ENCODE data around the gene SH3YL1. TPM values are rescaled to one million over a fixed set of nuclear protein-coding genes. Genes with fewer than 3 reads are reported as not detected.

Gene SH3YL1
- total RNA-seq, 1 experiment from 2014 or later: 26.5 TPM

DNA sequence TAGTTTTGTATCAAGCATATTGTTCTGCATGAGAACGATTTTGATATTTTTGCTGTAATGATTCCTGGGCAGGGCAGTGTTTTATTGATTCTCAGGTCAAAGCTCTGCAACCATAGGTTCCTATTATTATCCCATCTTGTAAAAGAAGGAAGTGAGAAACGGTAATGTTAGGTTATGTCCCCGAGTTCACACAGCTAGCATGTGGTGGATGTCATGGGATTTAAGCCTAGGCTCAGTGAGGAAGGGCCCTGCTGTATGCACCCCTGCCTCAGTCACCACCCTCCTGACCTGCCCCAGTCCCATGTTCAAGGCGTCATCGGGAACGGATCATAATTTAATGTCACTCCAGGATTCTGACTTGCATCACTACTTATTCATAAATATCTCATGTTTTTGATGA, 11.6 kb upstream of the SH3YL1 start:
- Histone ChIP-seq H3K23me2 (ENCODE audit: insufficient read length, low read depth, low read length, poor library complexity, severe bottlenecking) (no peaks in the 10 kb centered on the region), H2AK5ac (ENCODE audit: insufficient read length, low read length) (no peak overlapping the region), H3K9me3 (ENCODE audit: control insufficient read depth, low read depth, low read length) (no peaks in the 10 kb centered on the region), H3K4ac (ENCODE audit: low read depth, low read length) (no peak overlapping the region), H3K79me1 (ENCODE audit: insufficient read depth, low read depth, low read length, poor library complexity, severe bottlenecking) (peaks cover 15% of the 10 kb centered on the region), H4K8ac (replicated peaks; ENCODE audit: insufficient read length, low read depth, low read length) (no peak overlapping the region), H3K56ac (ENCODE audit: insufficient read length, low read depth, low read length) (no peak overlapping the region), H3T11ph (ENCODE audit: low read length) (no peak overlapping the region), H2BK20ac (ENCODE audit: low read depth, low read length, poor library complexity, severe bottlenecking) (no peak overlapping the region), H3K9ac (ENCODE audit: extremely low read depth, insufficient read length, low read length) (no peak overlapping the region), H4K91ac (ENCODE audit: insufficient read length, low read depth, low read length) (no peak overlapping the region), H3K14ac (ENCODE audit: insufficient read depth, low read length) (no peak overlapping the region), H2AFZ (ENCODE audit: low read length) (no peak overlapping the region), H2BK15ac (ENCODE audit: low read depth, low read length) (no peak overlapping the region), H4K20me1 (ENCODE audit: control insufficient read depth, insufficient read depth, insufficient read length) (no peaks in the 10 kb centered on the region), H4K5ac (ENCODE audit: insufficient read length, low read depth, low read length) (no peak overlapping the region), H3K4me1 (ENCODE audit: insufficient read depth, low read length) (no peaks in the 10 kb centered on the region), H2BK120ac (ENCODE audit: low read depth, low read length, poor library complexity, severe bottlenecking) (no peak overlapping the region), H3K23ac (ENCODE audit: insufficient read length, low read depth, low read length) (no peak overlapping the region), H2BK5ac (ENCODE audit: insufficient read length, low read length) (no peak overlapping the region), H3K79me2 (ENCODE audit: insufficient read depth, low read length) (peaks cover 21% of the 10 kb centered on the region; the same call in 1 of the 2 replicates), H3K27ac (ENCODE audit: insufficient read length, low read depth, low read length) (no peak overlapping the region), H2BK12ac (ENCODE audit: insufficient read length, low read depth, low read length) (no peak overlapping the region), H3K4me2 (ENCODE audit: insufficient read depth, insufficient read length, low read length) (no peak overlapping the region), H3K18ac (ENCODE audit: insufficient read length, low read depth, low read length) (no peak overlapping the region), H3K27me3 (ENCODE audit: insufficient read depth, low read length) (no peaks in the 10 kb centered on the region)
- no peak for DNase-seq
- H3K4me1 Mint-ChIP-seq: peaks cover 0 to 3% of the 10 kb centered on the region in 2 experiments; a peak in 1 of 4 replicates
- TF ChIP-seq, protein P1, sequence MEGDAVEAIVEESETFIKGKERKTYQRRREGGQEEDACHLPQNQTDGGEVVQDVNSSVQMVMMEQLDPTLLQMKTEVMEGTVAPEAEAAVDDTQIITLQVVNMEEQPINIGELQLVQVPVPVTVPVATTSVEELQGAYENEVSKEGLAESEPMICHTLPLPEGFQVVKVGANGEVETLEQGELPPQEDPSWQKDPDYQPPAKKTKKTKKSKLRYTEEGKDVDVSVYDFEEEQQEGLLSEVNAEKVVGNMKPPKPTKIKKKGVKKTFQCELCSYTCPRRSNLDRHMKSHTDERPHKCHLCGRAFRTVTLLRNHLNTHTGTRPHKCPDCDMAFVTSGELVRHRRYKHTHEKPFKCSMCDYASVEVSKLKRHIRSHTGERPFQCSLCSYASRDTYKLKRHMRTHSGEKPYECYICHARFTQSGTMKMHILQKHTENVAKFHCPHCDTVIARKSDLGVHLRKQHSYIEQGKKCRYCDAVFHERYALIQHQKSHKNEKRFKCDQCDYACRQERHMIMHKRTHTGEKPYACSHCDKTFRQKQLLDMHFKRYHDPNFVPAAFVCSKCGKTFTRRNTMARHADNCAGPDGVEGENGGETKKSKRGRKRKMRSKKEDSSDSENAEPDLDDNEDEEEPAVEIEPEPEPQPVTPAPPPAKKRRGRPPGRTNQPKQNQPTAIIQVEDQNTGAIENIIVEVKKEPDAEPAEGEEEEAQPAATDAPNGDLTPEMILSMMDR (conservative IDR thresholded peaks at IDR 0.05): no peak
- no peak overlapping the region for H3K27ac Mint-ChIP-seq
- H3K27me3 Mint-ChIP-seq (ENCODE audit: low read depth): no peaks in the 10 kb centered on the region
- H3K36me3 Mint-ChIP-seq (ENCODE audit: insufficient read depth in 1 of 3, low read depth in 3 of 3): peaks cover 28 to 70% (median 64%) of the 10 kb centered on the region in 3 experiments
- H3K4me3 Mint-ChIP-seq: no peak overlapping the region
- no peaks in the 10 kb centered on the region for H3K9me3 Mint-ChIP-seq
- no CpG with 5 or more reads among the region's 6 CpGs for WGBS (ENCODE audit: extremely low coverage, insufficient read length, low lambda C conversion rate)

Data from H9 (cell line).